SK-N-MC (cell line): ENCODE data around the gene CHAT.

ENCODE experiments used
- EZH2 ChIP-seq: fragments of 200-600 bp; sonication (generic); IDR thresholded peaks from one replicate; pipeline ENCODE4 v1.6.1; 2017; ENCODE audit warnings: antibody characterized with exemption
- FOXP2 ChIP-seq: optimal IDR thresholded peaks from 2 replicates; pipeline ENCODE3; 2011; ENCODE audit warnings: mild to moderate bottlenecking, moderate library complexity; ENCODE audit not compliant: insufficient read depth; ENCODE audit errors: extremely low read length, control extremely low read depth
- POLR2AphosphoS5 ChIP-seq: IDR thresholded peaks from 2 replicates; pipeline ENCODE4 v1.6.1; 2012; ENCODE audit warnings: mild to moderate bottlenecking, low read depth, low read length, borderline replicate concordance

- no peak for TF ChIP-seq EZH2
- no peak for TF ChIP-seq POLR2AphosphoS5
- TF ChIP-seq FOXP2: no peak
Observed at GRCh38 chr10:49606981-49607535, 6.8 kb upstream of the CHAT start.
